ENCODE results near the gene GON4L.

DNA sequence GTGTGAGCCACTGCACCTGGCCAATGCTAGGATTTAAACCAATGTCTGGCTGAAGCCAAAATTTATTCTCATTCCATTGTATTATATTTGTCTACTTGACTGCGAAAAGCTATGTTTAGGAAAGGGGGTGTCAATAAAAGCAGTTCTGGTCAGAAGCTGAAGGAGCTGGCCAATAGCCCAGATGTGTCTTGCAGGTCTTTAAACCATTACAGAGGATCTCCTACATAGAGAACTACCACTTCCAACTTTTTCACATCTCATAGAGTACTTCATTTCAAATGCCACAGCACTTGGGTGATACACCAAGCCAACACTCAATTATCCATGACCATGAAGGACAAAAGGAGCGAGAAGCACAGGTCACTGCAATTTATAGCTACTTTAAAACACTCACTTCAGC, 4.9 kb upstream of the GON4L start:
- TF ChIP-seq, protein P1, sequence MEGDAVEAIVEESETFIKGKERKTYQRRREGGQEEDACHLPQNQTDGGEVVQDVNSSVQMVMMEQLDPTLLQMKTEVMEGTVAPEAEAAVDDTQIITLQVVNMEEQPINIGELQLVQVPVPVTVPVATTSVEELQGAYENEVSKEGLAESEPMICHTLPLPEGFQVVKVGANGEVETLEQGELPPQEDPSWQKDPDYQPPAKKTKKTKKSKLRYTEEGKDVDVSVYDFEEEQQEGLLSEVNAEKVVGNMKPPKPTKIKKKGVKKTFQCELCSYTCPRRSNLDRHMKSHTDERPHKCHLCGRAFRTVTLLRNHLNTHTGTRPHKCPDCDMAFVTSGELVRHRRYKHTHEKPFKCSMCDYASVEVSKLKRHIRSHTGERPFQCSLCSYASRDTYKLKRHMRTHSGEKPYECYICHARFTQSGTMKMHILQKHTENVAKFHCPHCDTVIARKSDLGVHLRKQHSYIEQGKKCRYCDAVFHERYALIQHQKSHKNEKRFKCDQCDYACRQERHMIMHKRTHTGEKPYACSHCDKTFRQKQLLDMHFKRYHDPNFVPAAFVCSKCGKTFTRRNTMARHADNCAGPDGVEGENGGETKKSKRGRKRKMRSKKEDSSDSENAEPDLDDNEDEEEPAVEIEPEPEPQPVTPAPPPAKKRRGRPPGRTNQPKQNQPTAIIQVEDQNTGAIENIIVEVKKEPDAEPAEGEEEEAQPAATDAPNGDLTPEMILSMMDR (IDR thresholded peaks at IDR 0.05) = no peak
- no peak for TF ChIP-seq POLR2A (IDR thresholded peaks at IDR 0.05)
